Activated gamma-delta T cell (primary cell): Measurements from ENCODE around the gene TMSB15A.
"Not testable (repeated sequence)": the region's sequence is repeated elsewhere in the genome, so short reads cannot be mapped to it uniquely, and the experiment has no call there.

Source experiments
- DNase-seq: peaks from one replicate; lab custom pipeline; 2025; lab: John Stamatoyannopoulos, UW
- total RNA-seq, 2 donors: gene quantifications; one replicate each; lab custom pipeline; 2026; lab: John Stamatoyannopoulos, UW

TMSB15A gene
- total RNA-seq = 0 to 0.17 reads per million in 2 donors

DNA sequence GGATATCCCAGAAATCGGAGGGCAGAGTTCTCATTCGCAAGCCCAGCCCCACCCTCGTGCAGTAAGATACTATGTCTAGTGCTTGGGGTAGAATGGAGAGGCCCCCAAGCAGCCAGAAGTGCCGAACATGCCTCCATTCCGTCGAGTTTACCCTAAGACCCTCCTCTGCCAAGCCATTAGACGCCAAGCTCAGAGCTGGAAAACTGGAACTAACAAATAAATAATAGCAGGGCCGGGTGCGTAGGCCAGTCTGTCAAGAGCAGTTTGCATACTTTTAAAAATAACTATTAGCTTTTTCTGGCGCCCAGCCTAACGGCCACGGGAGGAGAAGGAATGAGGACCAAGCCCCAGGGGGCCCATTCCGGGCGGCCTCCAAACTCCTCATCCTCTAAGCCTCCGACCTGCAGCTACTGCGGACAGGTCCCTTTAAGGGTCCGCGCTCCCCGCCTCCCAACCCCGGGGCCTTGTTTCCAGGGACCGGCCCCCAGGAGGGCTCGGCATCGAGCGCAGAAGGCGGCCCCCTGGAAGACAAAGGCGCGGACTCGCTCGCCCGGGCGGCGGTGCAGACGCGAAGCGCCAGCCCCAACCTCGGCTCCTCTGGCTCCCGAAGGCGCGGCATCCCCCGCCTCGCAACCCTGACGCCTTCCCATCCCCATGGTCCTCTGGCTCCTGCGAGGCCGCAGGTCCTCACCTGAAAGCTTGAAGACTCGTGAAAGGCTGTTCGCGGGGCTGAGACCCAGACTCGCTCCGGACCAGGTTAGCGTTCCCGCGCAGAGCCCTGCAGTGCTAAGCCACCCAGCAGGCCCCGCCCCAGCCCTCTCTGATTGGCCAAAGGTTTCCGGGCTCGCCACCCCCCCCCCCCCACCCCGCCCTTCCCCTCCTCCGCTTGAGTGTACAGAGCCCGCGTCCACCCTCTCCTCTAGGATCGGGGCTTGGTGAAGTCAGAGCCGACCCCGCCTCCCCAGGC, at the start of gene TMSB15A:
TSS of gene TMSB15A (minus strand) at position 765 of the 967 bp plus-strand sequence.
- peak; percentile 18 for DNase-seq

DNA sequence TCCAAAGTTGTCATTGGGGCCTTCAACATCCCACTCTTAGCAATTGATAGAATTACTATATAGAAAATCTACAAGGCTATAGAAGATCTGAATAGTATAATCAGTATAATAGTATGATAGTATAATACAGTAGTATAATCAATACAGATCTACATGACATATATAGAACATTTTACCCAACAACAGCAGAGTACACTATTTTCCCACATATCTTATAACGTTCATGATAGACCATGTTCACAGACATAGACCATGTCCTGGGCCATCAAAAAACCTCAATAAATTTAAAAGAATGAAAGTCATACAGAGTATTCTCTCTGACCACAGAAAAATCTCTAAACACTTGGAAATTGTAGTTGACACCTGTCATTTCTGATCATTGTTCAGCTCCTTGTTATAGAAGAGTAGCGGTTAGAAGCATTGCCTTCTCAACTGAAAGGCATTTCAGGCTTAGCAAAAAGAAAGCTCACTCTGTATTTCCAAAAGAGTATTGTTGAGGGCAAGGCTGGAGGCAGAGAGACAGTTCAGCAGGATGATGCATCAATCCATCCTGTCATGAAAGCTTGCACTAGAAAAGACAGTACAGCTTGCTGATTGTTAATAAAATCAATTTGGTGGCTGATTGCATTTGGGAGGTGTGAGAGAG, 44.0 kb upstream of the TMSB15A start:
- no peak for DNase-seq

DNA sequence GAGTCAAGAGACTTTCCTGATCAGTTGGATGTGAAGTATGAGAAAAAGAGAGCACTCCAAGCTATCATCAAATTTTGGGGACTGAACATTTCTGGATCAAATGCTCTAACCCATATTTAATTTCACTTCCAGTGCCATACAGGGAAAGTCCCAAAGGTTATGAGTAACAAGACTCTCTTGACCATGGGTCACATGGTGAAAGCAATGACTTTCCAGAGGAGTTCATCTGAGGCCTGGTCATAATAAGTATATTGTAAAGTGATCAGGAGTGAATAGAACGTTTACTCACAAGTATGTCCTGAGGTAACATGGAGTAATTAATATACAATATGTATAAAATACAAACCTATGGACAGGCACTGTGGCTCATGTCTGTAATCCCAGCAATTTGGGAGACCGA, 42.1 kb upstream of the TMSB15A start:
- no peak for DNase-seq

DNA sequence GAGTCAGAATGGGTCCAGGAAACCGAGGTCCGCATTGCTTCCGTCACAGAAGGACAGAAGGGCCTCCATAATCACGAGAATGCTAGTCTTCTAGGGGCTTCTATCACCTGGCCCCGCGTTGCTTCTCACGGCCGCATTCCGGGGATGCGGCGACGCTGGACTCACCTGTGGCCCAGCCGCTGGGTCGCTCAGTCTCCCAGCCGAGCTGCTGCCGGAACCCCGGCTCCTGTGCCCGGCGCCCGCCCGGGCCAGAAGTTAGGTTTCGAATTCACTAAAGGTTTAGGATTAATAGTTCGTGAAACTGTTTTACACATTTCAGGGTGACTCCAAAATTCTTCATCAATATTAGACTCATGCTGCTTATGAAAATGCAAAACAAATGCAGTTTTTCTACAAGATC, 31.7 kb upstream of the TMSB15A start:
- no peak for DNase-seq

GRCh38 chrX:102546828-102547493, 30.4 kb upstream of the TMSB15A start:
- no peak for DNase-seq

DNA sequence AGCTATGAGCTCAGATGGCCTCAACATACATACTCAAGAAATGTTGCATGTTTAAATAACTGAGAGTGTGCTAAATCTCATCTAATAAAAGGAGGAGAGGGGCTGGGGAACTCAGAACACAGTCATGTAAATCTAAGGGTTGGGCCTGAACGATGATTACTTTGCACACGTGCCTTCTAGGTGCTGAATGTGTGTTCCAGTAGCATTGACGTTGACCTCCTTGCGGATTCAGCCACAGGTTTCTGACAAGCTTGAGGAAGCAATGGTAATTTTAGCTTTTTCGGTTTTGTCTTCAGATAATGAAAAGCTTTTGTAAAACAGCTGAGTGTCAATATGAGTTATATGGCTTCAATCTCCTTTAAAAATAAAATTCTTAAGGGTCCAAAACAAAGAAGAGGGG, 29.6 kb upstream of the TMSB15A start:
- not testable (repeated sequence) for DNase-seq

DNA sequence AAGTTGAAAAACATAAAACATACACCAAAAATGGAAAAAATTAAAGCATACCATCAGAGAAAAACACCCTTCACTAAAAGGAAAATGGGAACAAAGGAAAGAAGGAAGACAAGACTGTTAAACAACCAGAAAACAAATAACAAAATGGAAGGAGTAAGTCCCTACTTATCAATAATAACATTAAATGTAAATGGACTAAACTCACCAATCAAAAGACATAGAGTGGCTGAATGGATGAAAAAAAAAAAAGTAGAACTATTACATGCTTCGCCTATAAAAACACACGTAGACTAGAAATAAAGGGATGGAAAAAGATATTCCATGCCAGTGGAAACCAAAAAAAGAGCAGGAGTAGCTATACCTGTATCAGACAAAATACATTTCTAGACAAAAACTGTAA, 19.4 kb upstream of the TMSB15A start:
- DNase-seq = no peak

GRCh38 chrX:102517326-102517725, 787 bp upstream of the TMSB15A start:
- DNase-seq = no peak

DNA sequence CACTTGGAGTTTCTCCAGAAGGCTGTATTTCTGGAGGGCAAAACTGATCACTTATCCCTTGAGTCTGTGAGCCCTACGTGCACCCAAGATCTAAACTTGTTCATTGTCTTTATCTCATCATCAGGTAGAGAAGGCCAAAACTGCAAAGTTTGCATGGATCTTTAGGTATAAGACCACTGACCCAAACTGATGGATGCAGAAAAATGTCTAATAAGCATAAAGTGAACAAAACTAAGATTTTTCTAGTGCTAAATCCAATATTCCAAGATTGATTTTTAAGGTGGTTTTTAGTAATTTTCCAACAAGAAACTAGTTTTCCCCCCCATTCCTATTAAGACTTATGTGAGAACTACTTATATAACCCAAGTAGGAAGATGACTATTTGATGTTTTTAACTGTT, 2.0 kb downstream of the TMSB15A start:
- DNase-seq = no peak

GRCh38 chrX:102498732-102499131, 17.8 kb downstream of the TMSB15A start:
- DNase-seq = no peak

DNA sequence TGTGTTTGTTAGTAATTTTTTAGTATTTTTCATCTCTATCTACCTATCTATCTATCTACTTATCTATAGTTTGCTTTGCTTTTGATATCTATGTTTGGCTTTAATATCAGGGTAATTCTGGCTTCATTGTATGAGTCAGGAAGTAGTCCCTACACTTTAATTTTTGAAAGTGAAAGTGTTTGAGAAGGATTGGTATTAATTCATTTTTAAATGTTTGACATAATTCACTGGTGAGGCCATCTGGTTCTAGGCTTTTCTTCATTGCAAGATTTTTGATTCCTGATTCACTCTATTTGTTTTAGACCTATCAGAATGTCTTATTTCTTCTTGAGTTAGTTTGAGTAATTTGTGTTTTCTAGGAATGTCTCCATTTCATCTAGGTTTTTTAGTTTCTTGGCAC, 24.8 kb downstream of the TMSB15A start:
- DNase-seq = no peak

DNA sequence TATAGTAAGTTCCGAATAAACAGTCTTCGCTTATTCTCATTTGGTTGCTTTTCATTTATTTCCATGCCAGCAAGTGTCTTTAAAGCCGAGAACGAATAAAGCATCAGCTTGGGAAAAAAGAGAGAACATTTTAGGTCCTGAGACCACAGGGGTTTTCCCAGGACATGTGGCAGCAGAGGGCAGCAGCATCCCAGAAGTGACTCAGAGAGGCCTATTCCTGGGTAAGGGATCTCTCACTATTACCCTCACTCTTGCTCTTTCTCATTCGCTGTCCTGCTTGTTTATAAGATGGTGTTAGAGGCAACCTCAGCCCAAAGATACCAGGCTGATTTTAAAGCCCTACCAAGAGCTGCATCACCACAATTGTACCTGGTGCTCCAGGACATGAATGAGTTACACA, 37.8 kb downstream of the TMSB15A start:
- not testable (repeated sequence) for DNase-seq

DNA sequence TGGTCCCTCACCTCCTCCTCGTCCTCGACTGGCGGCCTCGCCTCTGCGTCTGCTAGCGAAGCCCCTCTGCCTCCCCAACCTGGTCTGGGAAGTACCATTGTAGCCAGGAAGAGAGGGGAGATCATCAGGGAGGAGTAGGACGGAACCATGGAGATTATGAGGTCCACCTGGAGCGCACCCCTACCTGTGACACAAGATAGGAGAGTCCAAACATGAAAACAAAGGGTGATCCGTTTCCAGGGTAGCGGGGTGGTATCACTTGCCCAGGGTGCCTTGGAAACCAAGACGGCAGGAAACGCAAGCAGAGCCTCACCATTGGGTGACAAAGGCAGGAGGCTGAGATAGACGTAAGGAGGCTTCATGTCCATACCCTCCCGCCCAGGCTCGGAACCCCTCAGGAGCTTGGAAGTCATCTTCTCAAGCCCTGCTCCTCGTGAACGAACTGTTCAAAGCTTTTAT, 44.7 kb downstream of the TMSB15A start, which contains the start of gene TCP11X2:
TSS of gene TCP11X2 (minus strand) at position 51 of the 459 bp plus-strand sequence.
- DNase-seq = not testable (repeated sequence)

DNA sequence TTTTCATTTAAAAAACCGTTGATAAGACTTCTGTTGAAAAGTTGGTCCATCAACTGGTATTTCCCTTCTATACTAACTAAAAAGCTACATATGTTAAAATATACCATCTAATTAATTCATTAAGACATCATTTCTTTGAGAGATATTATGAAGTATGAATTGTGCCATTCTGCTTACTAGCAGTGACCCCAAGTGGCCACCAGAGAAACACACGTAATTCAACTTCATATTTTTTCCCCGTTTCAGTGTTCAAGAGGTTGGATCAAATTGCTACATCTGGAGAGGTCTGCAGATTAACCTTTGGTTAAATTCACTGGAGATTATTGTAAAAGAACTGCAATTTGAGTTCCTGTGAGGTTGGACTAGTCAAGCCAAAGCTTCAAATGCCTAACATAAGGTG, 46.3 kb downstream of the TMSB15A start:
- not testable (repeated sequence) for DNase-seq
